Measurements from ENCODE around the gene CEP55. TPM values are rescaled to one million over a fixed set of nuclear protein-coding genes. Genes with fewer than 3 reads are reported as not detected.

CEP55 gene
- total RNA-seq, 2 donors from 2014 or later: 0.24 to 1.8 TPM

DNA sequence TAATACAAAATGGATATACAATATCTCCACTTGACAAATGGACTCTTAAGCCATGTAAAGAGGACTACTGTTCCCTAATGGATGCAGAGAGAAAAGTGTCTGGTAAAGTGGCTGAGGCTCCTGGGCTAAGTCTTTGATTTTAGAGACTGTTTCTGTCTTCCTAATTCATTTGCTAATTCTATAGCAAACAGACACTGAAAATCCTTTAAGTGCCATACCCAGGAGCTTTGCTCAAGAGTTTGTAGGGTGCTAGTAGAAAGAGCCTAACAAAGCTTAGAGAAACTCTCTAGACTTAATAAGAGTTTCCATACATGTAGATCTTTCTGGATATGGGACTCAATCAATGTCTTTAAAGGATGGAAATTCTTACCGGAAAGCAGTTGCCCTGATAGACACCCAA lies 16.7 kb downstream of the CEP55 start:
- Histone ChIP-seq H3K4me1 (peaks cover 0 to 4% of the 10 kb centered on the region in 2 donors), H3K27ac (no peak overlapping the region), H3K4me3 (no peak overlapping the region), H3K36me3 (no peaks in the 10 kb centered on the region), H3K27me3 (no peaks in the 10 kb centered on the region), H3K9me3 (no peaks in the 10 kb centered on the region)
- no peak for DNase-seq (ENCODE audit: low spot score)
- TF ChIP-seq, protein P1, sequence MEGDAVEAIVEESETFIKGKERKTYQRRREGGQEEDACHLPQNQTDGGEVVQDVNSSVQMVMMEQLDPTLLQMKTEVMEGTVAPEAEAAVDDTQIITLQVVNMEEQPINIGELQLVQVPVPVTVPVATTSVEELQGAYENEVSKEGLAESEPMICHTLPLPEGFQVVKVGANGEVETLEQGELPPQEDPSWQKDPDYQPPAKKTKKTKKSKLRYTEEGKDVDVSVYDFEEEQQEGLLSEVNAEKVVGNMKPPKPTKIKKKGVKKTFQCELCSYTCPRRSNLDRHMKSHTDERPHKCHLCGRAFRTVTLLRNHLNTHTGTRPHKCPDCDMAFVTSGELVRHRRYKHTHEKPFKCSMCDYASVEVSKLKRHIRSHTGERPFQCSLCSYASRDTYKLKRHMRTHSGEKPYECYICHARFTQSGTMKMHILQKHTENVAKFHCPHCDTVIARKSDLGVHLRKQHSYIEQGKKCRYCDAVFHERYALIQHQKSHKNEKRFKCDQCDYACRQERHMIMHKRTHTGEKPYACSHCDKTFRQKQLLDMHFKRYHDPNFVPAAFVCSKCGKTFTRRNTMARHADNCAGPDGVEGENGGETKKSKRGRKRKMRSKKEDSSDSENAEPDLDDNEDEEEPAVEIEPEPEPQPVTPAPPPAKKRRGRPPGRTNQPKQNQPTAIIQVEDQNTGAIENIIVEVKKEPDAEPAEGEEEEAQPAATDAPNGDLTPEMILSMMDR (IDR thresholded peaks at IDR 0.05): no peak

DNA sequence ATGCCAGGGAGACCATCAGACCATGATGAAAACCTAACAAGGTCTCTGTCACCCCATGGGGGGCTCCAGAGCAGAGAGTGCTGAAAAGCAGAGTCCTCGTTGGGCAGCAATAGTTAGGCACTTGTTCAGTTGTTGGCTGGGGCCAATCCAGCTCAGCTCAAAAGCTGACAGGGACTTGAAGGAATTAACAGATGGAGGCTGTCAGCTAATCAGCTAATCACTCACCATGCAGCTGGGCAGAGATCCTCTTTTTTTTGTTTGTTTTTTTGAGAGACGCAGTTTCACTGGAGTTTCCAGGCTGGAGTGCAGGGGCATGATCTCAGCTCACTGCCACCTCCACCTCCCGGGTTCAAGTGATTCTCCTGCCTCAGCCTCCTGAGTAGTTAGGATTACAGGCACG lies 18.1 kb downstream of the CEP55 start:
- Histone ChIP-seq H3K36me3 (no peaks in the 10 kb centered on the region), H3K4me1 (peaks cover 0 to 4% of the 10 kb centered on the region in 2 donors), H3K4me3 (no peak overlapping the region), H3K27ac (peak overlapping the region; percentile 0 to 66), H3K27me3 (no peaks in the 10 kb centered on the region), H3K9me3 (no peaks in the 10 kb centered on the region)
- DNase-seq (ENCODE audit: low spot score): no peak
- TF ChIP-seq, protein P1 (IDR thresholded peaks at IDR 0.05): no peak

DNA sequence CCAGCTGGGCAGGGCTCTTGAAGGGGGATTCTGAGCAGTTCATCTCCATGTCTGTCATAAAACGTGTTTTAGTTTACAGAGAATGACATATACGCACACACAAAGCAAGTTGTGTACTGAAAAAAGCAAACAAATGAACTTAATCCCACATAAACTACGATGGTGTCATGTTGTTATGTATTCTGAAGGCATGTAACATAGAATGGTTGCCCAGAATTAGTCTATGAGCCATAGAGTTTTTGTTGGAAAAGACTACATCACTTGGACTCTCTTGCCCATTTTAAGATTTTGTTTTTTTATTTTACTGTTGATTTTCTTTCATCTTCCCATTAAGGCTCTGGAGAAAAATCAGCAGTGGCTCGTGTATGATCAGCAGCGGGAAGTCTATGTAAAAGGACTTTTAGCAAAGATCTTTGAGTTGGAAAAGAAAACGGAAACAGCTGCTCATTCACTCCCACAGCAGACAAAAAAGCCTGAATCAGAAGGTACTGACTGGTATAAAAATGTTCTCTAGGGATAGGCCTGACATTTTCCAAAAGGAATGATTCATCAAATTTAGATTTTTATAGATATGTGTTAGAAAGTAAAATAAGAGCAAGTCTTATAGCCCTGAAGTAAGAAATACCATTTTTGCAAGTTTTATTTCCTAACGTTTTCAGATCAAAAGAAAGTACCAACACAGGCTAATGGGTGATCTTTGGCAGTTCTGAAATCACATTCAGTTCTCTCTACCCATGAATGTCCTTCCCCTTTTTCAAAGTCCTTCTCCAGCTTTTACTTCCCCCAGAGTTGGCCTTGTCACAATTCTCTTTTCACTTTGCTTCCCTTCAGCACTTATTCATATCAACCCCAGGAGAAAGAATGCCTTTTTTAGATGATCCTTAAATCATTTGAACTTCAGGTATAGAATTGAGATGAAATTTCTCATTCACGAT lies 18.9 kb downstream of the CEP55 start:
- Histone ChIP-seq H3K36me3 (no peaks in the 10 kb centered on the region), H3K4me1 (peaks cover 0 to 4% of the 10 kb centered on the region in 2 donors), H3K9me3 (no peaks in the 10 kb centered on the region), H3K27me3 (no peaks in the 10 kb centered on the region), H3K4me3 (no peak overlapping the region), H3K27ac (peak overlapping the region; percentile 0 to 66)
- no peak for DNase-seq (ENCODE audit: low spot score)
- TF ChIP-seq, protein P1 (IDR thresholded peaks at IDR 0.05): no peak

DNA sequence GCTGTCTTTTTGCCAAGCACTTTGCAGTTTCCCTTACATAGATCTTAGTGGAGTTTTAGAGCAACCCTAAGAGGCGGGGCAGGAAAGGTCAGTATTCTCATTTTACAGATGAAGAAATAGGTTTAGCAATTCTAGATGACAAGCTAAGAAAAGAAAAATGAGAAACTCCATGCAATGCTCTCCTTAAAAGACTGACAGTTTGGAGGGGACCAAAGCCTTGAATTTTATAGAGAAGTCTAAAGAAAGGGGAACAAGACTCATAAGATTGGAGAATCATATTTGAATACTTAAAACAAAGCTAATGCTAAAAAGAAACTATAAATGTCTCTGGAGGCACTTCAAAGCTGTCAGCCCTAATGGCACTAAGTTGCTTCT lies 19.6 kb downstream of the CEP55 start:
- TF ChIP-seq, protein P1 (IDR thresholded peaks at IDR 0.05): no peak
- peak overlapping the region; percentile 0 to 66 for H3K27ac ChIP-seq
- no peaks in the 10 kb centered on the region for H3K27me3 ChIP-seq
- no peak overlapping the region for H3K4me3 ChIP-seq
- no peaks in the 10 kb centered on the region for H3K9me3 ChIP-seq
- H3K4me1 ChIP-seq: peaks cover 0 to 4% of the 10 kb centered on the region in 2 donors
- no peaks in the 10 kb centered on the region for H3K36me3 ChIP-seq
- DNase-seq (ENCODE audit: low spot score): no peak

DNA sequence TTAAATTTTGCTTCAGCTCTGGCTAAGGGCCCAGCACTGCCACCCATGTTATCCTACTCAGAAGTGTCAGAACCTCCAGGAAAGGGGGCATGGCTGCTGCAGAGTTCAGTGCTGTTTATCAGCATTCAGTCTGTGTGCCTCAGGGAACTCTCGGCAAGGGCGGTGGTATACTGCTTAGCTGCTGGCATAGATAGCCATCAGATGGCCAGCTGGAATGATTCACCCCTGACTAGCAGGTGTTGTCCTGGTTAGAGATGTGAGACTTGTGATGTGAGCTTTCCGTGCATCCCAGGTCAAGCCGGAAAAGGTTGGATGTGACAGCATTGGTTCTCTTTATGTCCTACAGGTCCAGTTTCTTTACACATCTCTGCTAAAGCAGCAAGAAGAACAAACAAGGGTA lies 22.1 kb downstream of the CEP55 start:
- H3K27ac ChIP-seq: no peak overlapping the region
- TF ChIP-seq, protein P1 (IDR thresholded peaks at IDR 0.05): no peak
- no peaks in the 10 kb centered on the region for H3K9me3 ChIP-seq
- peaks cover 0 to 4% of the 10 kb centered on the region in 2 donors for H3K4me1 ChIP-seq
- no peak overlapping the region for H3K4me3 ChIP-seq
- DNase-seq (ENCODE audit: low spot score): no peak
- no peaks in the 10 kb centered on the region for H3K27me3 ChIP-seq
- no peaks in the 10 kb centered on the region for H3K36me3 ChIP-seq
